Mucosa of stomach (tissue), 1 donor: ENCODE measurements around the gene C20orf96.
"Not testable (repeated sequence)": the region's sequence is repeated elsewhere in the genome, so short reads cannot be mapped to it uniquely, and the experiment has no call there.

Experiments
- H3K27me3 ChIP-seq: one replicate; pipeline ENCODE4 v1.7.0; 2013; ENCODE audit warnings: mild to moderate bottlenecking, low read length; ENCODE audit not compliant: control insufficient read depth, insufficient read depth
- H3K36me3 ChIP-seq: one replicate; pipeline ENCODE4 v1.7.0; 2013; ENCODE audit warnings: low read length; ENCODE audit not compliant: control insufficient read depth, insufficient read depth
- H3K4me1 ChIP-seq: one replicate; pipeline ENCODE4 v1.7.0; 2013; ENCODE audit warnings: mild to moderate bottlenecking, low read length; ENCODE audit not compliant: control insufficient read depth, insufficient read depth
- H3K4me3 ChIP-seq: one replicate; pipeline ENCODE4 v1.7.0; 2013; ENCODE audit warnings: low read length
- H3K9ac ChIP-seq: one replicate; pipeline ENCODE4 v1.7.0; 2013; ENCODE audit warnings: mild to moderate bottlenecking, low read length, moderate library complexity
- H3K9me3 ChIP-seq: one replicate; pipeline ENCODE4 v1.7.0; 2013; ENCODE audit warnings: mild to moderate bottlenecking, low read length, moderate library complexity; ENCODE audit not compliant: control insufficient read depth
- donor health status: Pancreatic carcinoma.

The C20orf96 gene

DNA sequence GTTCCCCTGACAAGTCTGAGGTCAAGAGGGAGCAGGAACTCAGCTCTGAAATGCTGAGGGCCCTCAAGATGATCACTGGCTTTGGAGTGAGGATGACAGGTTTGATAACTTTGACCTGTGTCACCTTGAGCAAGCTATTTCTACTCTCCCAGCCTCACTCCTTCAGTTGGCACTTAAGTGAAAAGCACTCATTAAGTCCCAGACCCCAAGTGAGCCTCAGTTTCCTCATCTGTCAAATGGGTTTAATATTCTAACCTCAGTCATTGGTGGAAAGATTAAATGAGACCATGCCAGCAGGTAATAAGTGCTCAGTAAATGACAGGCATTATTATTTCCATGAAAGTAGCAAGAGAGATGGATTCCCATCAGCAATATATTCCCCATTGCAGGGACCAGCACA is 19.0 kb downstream of the C20orf96 start:
- H3K4me1 ChIP-seq, result no peaks in the 10 kb centered on the region
- no peaks in the 10 kb centered on the region for H3K36me3 ChIP-seq
- no peaks in the 10 kb centered on the region for H3K9me3 ChIP-seq
- no peaks in the 10 kb centered on the region for H3K27me3 ChIP-seq
- H3K9ac ChIP-seq, result no peak overlapping the region
- H3K4me3 ChIP-seq, result no peak overlapping the region

DNA sequence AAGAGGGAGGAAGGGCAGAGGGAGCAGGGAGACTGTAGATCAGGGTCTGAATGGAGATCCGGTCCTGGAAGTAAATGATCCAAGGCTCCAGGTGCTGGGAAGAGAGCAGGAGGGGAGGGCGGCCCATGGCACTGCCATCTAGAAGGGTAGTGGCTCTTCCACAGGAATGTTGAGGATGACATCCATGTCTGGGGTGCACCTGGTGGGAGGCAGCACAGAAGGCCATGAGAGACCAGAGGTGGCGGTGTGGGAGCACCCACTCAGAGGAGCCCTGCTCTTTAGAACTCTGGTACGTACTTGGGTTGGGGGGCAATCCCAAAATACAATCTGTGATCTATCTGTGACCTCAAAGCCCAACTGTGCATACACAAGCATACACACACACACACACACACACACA is 19.5 kb downstream of the C20orf96 start:
- Histone ChIP-seq H3K4me3 (no peak overlapping the region), H3K4me1 (no peaks in the 10 kb centered on the region), H3K9ac (no peak overlapping the region), H3K36me3 (no peaks in the 10 kb centered on the region), H3K9me3 (no peaks in the 10 kb centered on the region), H3K27me3 (peaks cover 3% of the 10 kb centered on the region)

DNA sequence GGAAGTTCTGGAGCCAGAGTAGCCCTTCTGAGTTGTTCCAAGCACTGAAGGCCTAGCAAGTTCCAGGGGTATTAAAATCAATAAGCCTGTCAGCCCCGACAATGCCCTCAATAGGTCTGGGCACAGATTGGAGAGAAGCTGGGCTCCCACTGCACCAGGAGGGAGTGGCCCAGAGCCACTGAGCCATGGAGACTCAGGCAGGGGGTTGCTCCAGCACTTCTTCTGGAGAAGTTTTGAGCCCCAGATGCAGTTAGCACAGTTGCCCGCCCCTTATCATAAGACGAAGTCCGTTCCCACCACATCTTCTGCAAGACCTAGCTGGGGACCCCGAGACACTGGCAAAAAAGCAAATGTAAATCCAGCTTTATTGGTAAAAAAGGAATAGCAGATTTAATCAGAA is 20.0 kb downstream of the C20orf96 start:
- Histone ChIP-seq H3K9me3 (no peaks in the 10 kb centered on the region), H3K27me3 (peaks cover 4% of the 10 kb centered on the region), H3K4me3 (no peak overlapping the region), H3K4me1 (no peaks in the 10 kb centered on the region), H3K36me3 (no peaks in the 10 kb centered on the region), H3K9ac (no peak overlapping the region)

DNA sequence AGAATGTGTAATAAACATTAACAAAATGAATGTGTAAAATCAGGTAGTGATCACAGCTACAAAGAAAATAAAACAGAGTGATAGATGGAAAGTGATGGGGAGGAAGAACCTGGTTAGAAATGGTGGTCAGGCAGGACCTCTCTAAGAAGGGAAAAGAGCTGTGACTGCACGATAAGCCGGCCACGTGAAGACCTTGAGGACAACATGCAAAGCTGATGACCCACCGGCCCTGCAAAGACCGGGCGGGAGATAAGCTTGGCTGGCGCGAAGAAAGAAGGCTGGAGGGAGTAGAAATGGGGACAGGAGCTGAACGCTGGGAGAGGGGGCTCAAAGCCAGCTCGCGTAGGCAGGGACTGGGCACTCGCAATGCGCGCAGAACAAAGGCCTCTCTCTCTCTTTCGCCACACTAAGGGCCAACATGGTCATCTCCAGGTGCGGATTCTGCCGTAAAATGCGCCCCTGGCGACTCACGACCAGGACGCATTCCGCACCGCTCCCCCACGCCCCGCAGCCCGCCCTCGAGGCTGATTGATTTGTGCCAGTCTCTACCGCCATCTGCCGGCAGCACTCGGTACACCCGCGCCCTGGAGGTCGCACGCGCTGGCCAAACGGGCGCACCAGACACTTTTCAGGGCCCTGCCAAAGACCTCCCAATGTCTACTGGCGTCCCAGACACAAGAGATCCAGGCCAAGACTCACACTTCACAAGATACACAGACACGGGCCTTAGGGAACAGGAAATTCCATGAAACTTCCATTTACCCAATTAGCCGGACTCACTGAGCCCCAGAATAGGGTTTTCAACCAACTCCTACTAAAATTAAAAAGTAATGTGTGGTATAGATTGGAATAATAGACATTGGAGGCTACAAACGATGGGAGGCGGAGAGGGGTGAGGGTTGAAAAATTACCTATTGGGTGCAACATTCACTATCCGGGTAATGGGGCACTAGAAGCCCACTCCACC is 23.7 kb downstream of the C20orf96 start:
- H3K4me3 ChIP-seq, result no peak overlapping the region
- H3K9ac ChIP-seq, result peak overlapping the region; percentile 0
- no peaks in the 10 kb centered on the region for H3K4me1 ChIP-seq
- no peaks in the 10 kb centered on the region for H3K9me3 ChIP-seq
- no peaks in the 10 kb centered on the region for H3K36me3 ChIP-seq
- H3K27me3 ChIP-seq, result peaks cover 4% of the 10 kb centered on the region

DNA sequence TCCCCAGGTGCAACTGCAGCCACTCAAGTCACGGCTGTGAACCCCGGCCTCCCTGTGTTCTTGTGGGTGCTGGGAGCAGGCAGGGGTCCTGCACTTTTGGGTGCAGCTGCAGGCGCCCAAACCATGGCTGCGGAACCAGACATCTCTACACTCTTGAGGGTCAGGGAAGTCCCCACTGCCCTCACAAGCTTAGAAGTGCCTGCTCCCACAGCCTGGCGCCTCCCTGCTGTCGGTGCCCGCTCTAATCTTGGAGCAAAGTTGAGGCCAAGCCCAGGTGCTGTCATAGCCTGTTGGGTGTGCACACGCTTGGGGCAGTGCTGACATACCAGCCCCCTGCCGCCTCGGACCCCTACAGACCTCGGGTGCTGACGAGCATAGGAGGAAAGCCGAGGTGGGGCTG is 26.8 kb downstream of the C20orf96 start:
- H3K27me3 ChIP-seq, result peaks cover 4% of the 10 kb centered on the region
- H3K4me1 ChIP-seq, result no peaks in the 10 kb centered on the region
- H3K9me3 ChIP-seq, result no peaks in the 10 kb centered on the region
- no peaks in the 10 kb centered on the region for H3K36me3 ChIP-seq
- H3K9ac ChIP-seq, result no peak overlapping the region
- no peak overlapping the region for H3K4me3 ChIP-seq

DNA sequence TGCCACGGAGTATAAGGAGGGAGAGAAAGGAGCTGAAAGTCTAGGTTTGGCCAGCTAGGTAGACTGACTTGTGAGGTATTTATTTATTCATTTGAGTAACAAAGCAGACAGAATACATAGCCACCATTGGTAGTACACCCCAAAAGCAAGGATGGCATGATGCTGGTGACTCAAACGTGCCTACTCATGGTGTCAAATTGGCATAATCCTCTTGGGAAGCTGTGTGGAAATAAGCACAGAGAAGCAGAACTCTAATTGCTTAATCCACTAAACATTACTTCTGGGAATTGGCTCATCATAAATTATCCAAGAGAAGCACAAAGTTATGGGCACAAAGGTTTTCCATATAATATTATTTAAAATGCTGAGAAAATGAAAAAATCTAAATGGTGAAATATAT is 30.6 kb downstream of the C20orf96 start:
- no peak overlapping the region for H3K9ac ChIP-seq

DNA sequence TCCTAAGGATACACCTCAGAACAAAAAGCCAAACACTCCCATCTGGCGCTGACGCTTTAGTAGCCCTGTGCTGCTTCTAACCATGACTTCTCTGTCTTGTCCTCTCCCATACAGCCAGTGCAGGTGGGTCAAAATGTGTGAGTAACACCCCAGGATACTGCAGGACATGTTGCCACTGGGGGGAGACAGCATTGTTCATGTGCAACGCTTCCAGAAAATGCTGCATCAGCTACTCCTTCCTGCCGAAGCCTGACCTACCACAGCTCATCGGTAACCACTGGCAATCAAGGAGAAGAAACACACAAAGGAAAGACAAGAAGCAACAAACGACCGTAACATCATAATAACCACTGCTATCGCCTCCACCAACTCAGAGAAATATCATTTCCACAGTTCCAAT is 31.6 kb downstream of the C20orf96 start:
- H3K36me3 ChIP-seq, result no peaks in the 10 kb centered on the region
- H3K4me3 ChIP-seq, result no peak overlapping the region
- H3K9ac ChIP-seq, result no peak overlapping the region
- H3K27me3 ChIP-seq, result no peaks in the 10 kb centered on the region
- H3K9me3 ChIP-seq, result no peaks in the 10 kb centered on the region
- H3K4me1 ChIP-seq, result no peaks in the 10 kb centered on the region

More for the DNA sequence above, 30.6 kb downstream of the C20orf96 start:
- Histone ChIP-seq H3K36me3 (no peaks in the 10 kb centered on the region), H3K4me3 (no peak overlapping the region), H3K9me3 (no peaks in the 10 kb centered on the region), H3K27me3 (no peaks in the 10 kb centered on the region), H3K4me1 (no peaks in the 10 kb centered on the region)

DNA sequence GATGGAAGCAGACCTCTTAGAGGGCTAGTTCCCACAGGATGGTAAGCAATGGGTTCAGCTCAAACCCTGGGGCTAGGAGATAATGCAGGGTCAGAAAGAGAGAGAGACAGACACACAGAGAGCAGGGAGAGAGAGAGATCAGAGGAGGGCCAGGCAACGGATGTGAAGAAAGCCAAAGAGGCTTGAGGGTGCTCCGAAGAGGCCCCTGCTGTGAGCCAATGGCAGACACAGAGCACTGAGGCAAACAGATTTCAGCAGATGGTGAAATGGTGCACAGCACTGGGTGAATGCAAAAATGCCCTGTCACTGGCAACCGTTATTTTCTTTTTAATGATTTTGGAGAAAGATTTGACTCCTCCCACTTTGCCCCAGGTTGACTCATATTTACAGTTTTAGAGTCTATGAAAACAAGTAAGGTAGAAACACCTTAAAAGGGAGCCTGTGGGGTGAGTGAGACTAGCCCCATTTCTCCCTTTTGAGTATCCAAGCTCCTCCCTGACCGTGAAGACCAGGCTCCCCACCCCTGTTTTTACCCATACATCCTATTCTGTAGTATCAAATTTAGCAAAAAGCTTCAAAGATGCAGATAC is 32.2 kb downstream of the C20orf96 start:
- Histone ChIP-seq H3K4me1 (no peaks in the 10 kb centered on the region), H3K36me3 (no peaks in the 10 kb centered on the region), H3K4me3 (no peak overlapping the region), H3K27me3 (no peaks in the 10 kb centered on the region), H3K9ac (no peak overlapping the region), H3K9me3 (no peaks in the 10 kb centered on the region)

DNA sequence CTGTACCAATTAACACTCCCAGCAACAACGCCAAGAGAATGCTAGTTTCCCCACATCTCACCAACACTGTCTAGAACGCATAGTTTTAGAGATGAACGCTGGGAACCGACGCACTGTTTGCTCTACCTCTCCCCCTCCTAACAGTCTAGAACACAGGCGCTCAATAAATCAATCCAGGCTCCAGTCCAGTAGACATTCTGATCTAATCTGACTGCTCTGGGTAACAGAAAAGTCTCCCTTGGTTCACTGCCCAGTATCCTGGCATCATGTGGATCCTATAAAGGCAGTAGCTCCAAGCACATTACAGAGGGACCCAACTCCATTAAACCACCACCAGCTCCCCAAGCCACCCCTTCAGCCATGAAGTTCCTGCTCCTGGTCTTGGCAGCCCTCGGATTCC is 33.1 kb downstream of the C20orf96 start, which contains the start of gene DEFB132:
Gene DEFB132 (plus strand): TSS at position 306 of the 400 bp plus-strand sequence. CDS start 55 bp downstream, at position 361.
- no peak within 1 kb of the TSS for H3K4me3 ChIP-seq
- no peak within 1 kb of the TSS for H3K9ac ChIP-seq
- H3K4me1 ChIP-seq, result no peaks in the 10 kb centered on the region
- no peaks in the 10 kb centered on the region for H3K36me3 ChIP-seq
- H3K27me3 ChIP-seq, result no peaks in the 10 kb centered on the region
- H3K9me3 ChIP-seq, result no peaks in the 10 kb centered on the region

DNA sequence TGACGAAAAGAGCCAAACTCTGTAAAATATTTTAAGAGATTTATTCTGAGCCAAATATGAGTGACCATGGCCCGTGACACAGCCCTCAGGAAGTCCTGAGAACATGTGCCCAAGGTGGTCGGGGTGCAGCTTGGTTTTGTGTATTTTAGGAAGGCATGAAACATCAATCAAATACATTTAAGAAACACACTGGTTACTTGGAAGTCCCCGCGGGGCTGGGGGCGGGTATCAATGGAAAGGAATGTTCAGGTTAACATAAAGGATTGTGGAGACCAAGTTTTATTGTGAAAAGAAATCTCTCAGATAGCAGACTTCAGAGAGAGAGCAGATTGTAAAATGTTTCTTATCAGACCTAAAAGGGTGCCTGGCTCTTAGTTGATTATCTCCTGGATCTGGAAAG is 37.1 kb downstream of the C20orf96 start:
- not testable (repeated sequence) for H3K4me3 ChIP-seq, H3K4me1 ChIP-seq, H3K9ac ChIP-seq, H3K27me3 ChIP-seq, H3K36me3 ChIP-seq, H3K9me3 ChIP-seq

DNA sequence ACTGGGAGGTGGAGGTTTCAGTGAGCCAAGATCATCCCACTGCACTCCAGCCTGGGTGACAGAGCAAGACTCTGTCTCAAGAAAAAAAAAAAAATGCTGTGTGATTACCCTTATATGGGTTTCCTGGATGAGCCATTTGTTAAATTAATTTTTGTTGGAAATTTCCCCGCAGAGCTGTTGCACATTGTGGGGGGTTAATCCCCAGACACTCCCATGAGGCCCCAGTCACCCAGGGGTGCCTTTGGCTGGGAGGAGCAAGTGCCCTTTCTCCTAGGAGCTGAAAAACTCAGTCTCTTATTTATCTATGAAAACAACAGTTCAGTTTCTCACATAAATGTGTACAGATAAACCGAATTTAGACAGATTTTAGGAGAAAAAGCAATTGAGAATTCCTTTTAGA is 37.7 kb downstream of the C20orf96 start:
- Histone ChIP-seq H3K36me3 (no peaks in the 10 kb centered on the region), H3K4me1 (no peaks in the 10 kb centered on the region), H3K27me3 (no peaks in the 10 kb centered on the region), H3K9ac (no peak overlapping the region), H3K9me3 (no peaks in the 10 kb centered on the region), H3K4me3 (no peak overlapping the region)

DNA sequence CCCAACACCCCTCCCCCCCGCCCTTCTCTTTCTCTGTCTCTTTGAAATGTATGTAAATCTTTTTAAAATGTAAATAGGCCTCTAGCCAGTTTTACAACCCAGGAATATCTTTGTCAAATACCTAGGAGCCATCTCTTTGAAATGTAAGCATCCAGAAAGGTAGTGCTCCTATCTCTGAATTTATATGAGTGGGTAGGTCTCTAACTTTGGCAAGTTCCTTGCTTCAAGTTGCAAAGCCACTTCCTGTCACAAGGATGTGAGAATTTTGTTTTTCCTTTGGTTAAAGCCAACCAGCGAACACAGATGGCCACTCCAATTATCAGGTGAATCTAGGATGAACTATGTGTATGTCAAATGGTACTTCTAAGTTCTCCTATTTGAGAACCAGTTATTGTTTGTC is 39.2 kb downstream of the C20orf96 start:
- H3K4me1 ChIP-seq, result no peaks in the 10 kb centered on the region
- H3K27me3 ChIP-seq, result no peaks in the 10 kb centered on the region
- H3K4me3 ChIP-seq, result no peak overlapping the region
- H3K36me3 ChIP-seq, result no peaks in the 10 kb centered on the region
- no peak overlapping the region for H3K9ac ChIP-seq
- no peaks in the 10 kb centered on the region for H3K9me3 ChIP-seq
